GM19025 (cell line): ENCODE measurements around the gene PDE4D.
"Not testable (repeated sequence)": the region's sequence is repeated elsewhere in the genome, so short reads cannot be mapped to it uniquely, and the experiment has no call there.

Experiments used
- ATAC-seq: cut with Tn5 transposase; IDR thresholded peaks from one replicate; pipeline ENCODE4 v1.9.1; 2021; ENCODE audit warnings: mild to moderate bottlenecking, low read depth, moderate library complexity; ENCODE audit not compliant: unreplicated experiment

Gene PDE4D

GRCh38 chr5:59748036-59748663 lies 145.4 kb downstream of the PDE4D start:
- not testable (repeated sequence) for ATAC-seq

DNA sequence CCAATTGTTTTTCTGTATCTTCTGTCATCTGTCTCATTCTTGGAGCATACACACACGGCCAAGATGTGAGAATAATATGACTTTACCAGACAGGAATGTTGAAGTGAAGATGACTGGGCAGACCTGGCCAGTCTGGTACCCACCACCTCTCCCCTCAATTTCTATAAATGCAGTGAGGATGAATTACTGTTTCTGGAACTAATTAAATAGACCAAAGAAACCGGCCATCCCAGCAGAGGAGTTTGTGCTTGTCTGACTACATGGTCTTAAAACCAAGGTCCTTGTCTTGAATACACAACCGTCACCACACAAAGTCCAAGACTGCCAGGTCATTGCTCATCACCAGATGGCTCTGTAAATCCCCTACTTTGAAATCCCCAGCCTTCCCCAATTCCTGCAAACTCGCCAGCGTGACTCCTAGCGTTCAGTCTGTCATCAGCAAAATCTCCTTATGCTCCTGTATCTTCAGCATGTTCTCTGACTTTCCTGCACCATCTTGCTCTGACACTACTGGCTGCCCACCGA lies 147.2 kb downstream of the PDE4D start:
- ATAC-seq, result no peak

GRCh38 chr5:59745415-59745863 lies 148.1 kb downstream of the PDE4D start:
- ATAC-seq, result no peak

GRCh38 chr5:59744531-59744992 lies 149.0 kb downstream of the PDE4D start:
- ATAC-seq, result no peak

GRCh38 chr5:59741599-59741998 lies 151.9 kb downstream of the PDE4D start:
- ATAC-seq, result no peak

DNA sequence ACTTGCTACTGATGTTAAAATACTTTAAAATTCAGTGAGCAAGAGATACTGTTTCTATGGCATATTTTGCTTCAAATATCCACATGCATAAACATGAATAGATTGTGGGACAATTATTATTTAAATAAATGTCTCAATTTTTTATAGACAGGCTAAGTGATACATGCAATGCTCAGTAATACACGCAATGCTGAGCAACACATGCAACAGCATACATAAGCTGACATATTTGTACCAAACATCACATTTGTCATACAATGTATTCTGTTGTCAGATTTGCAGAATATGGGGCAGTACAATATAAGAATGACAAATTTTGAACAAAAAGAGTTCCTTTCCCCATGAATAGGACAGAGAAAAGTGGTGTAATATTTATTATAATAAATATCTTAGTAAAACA lies 155.5 kb downstream of the PDE4D start:
- no peak for ATAC-seq

DNA sequence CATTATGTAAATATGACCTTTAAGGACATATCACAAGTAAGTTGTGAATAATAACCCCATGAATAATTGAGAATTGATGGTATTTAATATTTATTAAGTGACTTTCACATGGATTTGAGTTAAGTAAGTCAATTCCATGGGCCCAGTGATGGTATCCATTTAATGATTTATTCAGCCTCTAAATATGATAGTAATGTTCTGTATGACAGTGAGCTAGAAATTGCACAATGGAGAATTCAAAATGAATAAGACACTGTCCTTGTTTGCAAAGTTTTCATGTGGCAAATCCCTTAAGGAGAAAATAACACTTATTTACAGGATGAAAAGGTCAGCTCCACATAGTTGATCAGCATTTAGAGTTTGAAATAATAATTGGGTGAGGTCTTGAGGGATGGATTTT lies 160.7 kb downstream of the PDE4D start:
- ATAC-seq, result no peak

DNA sequence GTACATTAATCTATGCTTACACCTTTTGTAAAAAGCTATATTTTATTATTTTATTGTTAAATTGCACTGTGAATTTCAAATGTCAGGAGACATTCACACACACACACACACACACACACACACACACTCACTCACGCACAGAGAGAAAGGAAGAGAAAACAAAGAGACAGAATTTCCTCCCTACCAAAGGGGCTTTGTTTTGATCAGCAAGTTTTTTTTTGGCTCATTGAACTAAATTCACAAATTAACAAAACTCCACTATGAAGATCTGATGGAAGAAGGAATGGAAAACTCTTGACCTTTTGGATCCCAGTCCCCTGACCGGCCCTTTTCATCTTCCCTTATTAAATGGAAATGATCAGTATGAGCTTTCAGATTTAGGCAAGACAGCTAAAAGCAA lies 161.2 kb downstream of the PDE4D start:
- ATAC-seq, result no peak

- ATAC-seq, result no peak
These were observed 161.7 kb downstream of the PDE4D start for GRCh38 chr5:59731809-59732208.

DNA sequence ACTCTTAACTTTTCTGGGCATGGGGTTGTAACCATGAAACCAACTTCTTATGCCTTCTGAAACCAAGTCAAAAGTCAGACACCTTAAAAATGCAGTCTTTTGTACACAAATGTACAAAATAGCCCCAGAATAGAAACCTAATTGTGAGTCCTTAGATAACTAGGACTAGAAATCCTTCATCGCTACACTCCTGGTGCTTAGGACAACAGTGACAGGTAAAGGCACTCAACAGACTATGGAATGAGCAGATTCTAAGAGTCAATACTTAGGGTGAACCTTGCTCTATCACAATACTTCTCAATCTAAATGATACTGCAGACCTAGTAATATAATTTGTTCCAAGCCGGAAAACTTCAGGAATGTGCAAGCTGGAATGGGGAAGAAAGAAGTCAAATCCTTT lies 163.7 kb downstream of the PDE4D start:
- no peak for ATAC-seq

- no peak for ATAC-seq
These were observed 164.2 kb downstream of the PDE4D start for GRCh38 chr5:59729357-59729756.

- ATAC-seq, result no peak
These were observed 165.2 kb downstream of the PDE4D start for GRCh38 chr5:59728356-59728755.

DNA sequence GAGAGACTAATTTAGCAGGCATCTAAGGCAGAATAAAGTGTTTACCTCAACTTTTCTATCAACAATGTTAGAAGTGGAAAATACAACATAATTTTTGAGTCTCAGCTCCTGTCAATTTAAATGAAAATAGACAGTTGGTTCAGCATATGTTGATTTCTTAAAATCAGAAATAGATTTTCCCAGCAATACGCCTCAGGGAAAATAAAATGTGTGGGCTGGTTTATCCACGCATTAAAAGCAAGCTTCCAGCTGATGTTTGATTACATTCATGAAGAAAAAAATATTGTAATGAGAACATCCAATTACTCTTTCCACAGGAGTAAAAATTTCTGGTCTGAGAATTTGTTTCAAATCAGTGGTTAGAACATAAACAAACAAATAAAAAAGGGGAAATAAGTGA lies 166.3 kb downstream of the PDE4D start:
- ATAC-seq, result no peak

- ATAC-seq, result no peak
These were observed 168.1 kb downstream of the PDE4D start for GRCh38 chr5:59725392-59725767.

DNA sequence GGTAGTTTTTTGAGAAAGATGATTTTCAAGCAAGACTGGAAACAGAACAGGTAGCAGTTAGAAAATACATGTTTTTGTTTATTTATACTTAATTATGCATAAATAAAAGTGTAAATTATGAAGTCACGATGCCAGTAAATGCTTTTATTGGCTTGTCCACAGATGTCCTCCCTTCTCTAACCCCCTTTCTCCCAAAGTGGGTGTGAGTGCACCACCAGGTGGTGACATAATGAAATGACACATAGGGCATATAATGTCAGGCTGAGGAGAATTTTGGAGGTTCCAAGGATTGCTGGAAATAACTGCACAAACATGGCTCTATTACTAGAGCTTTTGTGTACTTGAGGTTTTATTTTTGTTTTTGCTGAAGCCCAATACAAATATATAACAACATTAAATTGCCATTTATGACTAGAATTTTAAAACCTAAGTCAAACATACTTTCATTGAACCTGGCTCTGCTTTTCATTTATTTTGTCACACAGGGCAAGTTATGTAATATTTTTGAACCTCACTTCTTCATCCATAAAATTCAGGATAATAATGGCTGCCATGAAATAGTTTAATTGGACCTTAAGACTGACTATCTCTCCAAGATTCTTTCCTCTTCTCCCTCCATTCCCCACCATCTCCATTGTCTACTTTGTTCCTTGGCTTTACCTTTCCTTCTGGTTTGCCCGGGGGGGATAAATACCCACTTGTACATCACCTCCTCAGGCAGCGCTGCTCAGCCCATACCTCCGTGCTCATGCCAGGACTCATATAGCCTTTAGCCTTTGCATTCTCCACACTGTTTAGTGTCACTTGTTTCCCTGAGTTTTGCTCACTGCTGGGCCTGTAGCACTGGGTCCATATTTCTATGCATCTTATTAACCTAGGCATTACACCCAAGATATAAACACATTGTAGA lies 168.8 kb downstream of the PDE4D start:
- no peak for ATAC-seq

GRCh38 chr5:59722874-59723273 lies 170.7 kb downstream of the PDE4D start:
- ATAC-seq, result no peak

- no peak for ATAC-seq
These were observed 171.8 kb downstream of the PDE4D start for GRCh38 chr5:59721741-59722140.

- ATAC-seq, result no peak
These were observed 173.5 kb downstream of the PDE4D start for GRCh38 chr5:59720063-59720462.

DNA sequence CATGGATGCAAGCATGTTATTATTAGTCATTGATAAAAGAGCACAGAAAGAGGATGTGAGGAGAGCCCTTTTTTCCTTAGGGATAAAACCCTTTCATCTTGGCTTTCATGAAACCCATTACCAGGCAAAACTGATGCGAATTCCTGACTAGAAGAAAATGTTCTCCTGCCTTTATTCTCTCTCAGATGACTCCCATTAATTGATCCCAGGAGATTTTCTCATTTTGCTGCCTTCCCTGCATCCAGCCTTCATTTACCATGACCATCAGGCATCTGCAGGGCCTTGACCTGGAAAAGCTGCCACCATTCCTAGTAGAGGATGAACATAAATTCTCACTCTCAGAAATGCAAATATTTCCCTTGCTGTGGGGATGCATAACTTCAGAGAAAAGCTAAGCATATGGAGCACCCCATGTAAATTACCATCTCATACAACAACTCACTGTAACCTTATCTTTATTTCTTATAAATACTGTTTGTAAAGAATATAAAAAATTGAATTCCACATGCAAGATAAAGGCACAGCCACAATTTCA lies 176.5 kb downstream of the PDE4D start:
- no peak for ATAC-seq

- ATAC-seq, result no peak
These were observed 177.5 kb downstream of the PDE4D start for GRCh38 chr5:59716029-59716428.

DNA sequence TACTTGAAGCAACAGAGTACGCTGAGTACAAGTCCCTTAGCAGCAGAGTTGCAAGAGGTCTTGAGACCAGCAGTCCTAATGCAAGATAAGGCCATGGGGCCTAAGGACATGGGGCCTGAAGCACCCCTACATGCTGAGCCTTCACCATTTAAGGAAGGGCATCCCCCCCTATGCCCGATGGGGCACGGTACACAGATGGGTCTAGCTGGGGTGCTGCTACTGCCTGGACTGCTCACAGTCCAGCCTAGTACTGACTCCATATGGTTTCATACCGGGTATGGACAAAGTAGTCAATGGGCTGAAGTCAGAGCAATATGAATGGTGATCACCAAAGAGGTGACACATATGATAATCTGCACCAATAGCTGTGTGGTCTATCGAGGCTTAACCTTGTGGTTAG lies 178.3 kb downstream of the PDE4D start:
- ATAC-seq, result no peak
